Measurements from ENCODE around the gene JCHAIN.

DNA sequence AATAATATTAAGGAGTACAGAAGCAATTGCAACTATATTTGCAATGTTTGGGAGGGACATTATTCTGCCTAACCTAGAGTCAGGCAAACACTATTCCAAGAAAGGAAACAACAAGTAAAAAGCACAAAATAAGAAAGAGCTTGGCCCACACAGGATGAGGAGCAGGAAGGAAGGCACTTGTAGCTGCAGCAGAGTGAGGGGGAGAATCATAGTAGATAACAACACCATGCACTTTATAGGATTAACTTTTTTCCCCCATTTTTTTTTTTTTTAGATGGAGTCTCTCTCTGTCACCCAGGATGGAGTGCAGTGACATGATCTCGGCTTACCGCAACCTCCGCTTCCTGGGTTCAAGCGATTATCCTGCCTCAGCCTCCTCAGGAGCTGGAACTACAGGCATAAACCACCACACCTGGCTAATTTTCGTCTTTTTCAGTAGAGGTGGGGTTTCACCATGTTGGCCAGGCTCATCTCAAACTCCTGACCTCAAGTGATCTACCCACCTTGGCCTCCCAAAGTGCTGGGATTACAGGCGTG, 10.3 kb upstream of the JCHAIN start:
- TF ChIP-seq CTCF (IDR thresholded peaks at IDR 0.05): no peak
- TF ChIP-seq POLR2A (IDR thresholded peaks at IDR 0.05): no peak

All from esophagus squamous epithelium (tissue), 4 donors.